Neural cell (in vitro differentiated cells): ENCODE measurements around the gene TNFRSF4. TPM values are rescaled to one million over a fixed set of nuclear protein-coding genes. Genes with fewer than 3 reads are reported as not detected.

Experiments
- H2AFZ ChIP-seq: fragments of 200-600, 300-800 bp; sonication (generic), shearing (Covaris generic); 2 replicates; pipeline ENCODE4 v1.6.0; 2014; ENCODE audit warnings: low read depth, mild to moderate bottlenecking, antibody characterized with exemption, low read length, moderate library complexity
- H3F3A ChIP-seq: fragments of 200-600 bp; shearing (Covaris generic); 2 replicates; pipeline ENCODE4 v1.6.1; 2016; ENCODE audit warnings: mild to moderate bottlenecking, moderate library complexity, mixed read lengths, antibody characterized with exemption, low read length; ENCODE audit not compliant: insufficient read depth, poor library complexity, severe bottlenecking
- H3K27ac ChIP-seq: fragments of 200-600, 300-800 bp; sonication (generic), shearing (Covaris generic); 2 replicates; pipeline ENCODE4 v1.5.1; 2014; ENCODE audit warnings: mild to moderate bottlenecking, low read length, moderate library complexity
- H3K27me3 ChIP-seq: fragments of 300-800, 200-600 bp; sonication (generic), shearing (Covaris generic); 2 replicates; pipeline ENCODE4 v1.6.0; 2014; ENCODE audit warnings: mild to moderate bottlenecking, low read depth, low read length, moderate library complexity; ENCODE audit not compliant: insufficient read depth
- H3K36me3 ChIP-seq: fragments of 300-800, 200-600 bp; sonication (generic), shearing (Covaris generic); 2 replicates; pipeline ENCODE4 v1.5.1; 2014; ENCODE audit warnings: mild to moderate bottlenecking, antibody characterized with exemption, low read length, moderate library complexity; ENCODE audit not compliant: insufficient read depth
- H3K4me2 ChIP-seq: fragments of 300-800, 200-600 bp; sonication (generic), shearing (Covaris generic); 2 replicates; pipeline ENCODE4 v1.6.0; 2014; ENCODE audit warnings: mild to moderate bottlenecking, low read length
- H3K4me3 ChIP-seq: fragments of 300-800, 200-600 bp; sonication (generic), shearing (Covaris generic); 2 replicates; pipeline ENCODE4 v1.5.1; 2014; ENCODE audit warnings: mild to moderate bottlenecking, low read length, moderate library complexity
- H3K79me2 ChIP-seq: fragments of 200-600 bp; shearing (Covaris generic); replicated peaks from 2 replicates; pipeline ENCODE4 v1.6.0; 2014; ENCODE audit warnings: mild to moderate bottlenecking, low read length, moderate library complexity; ENCODE audit not compliant: insufficient read depth
- H3K9ac ChIP-seq: fragments of 300-800, 200-600 bp; sonication (generic), shearing (Covaris generic); 2 replicates; pipeline ENCODE4 v1.6.1; 2016; ENCODE audit warnings: mild to moderate bottlenecking, low read length, mixed read lengths
- H3K9me2 ChIP-seq: fragments of 200-600 bp; shearing (Covaris generic); 2 replicates; pipeline ENCODE4 v1.6.1; 2016; ENCODE audit warnings: mild to moderate bottlenecking, low read length, mixed read lengths; ENCODE audit not compliant: insufficient read depth
- H3K9me3 ChIP-seq: fragments of 200-600, 300-800 bp; sonication (generic), shearing (Covaris generic); 2 replicates; pipeline ENCODE4 v1.6.1; 2016; ENCODE audit warnings: mild to moderate bottlenecking, mixed run types, low read length, moderate library complexity, mixed read lengths
- H4K20me1 ChIP-seq: fragments of 200-600 bp; shearing (Covaris generic); 2 replicates; pipeline ENCODE4 v1.6.1; 2016; ENCODE audit warnings: mild to moderate bottlenecking, mixed run types; ENCODE audit not compliant: insufficient read depth
- CTCF ChIP-seq: fragments of 450-650 bp; IDR thresholded peaks from 2 replicates; pipeline ENCODE4 v1.5.1; 2014; ENCODE audit warnings: antibody characterized with exemption, mild to moderate bottlenecking, moderate library complexity; ENCODE audit not compliant: poor library complexity, severe bottlenecking
- EP300 ChIP-seq: fragments of 450-650 bp; conservative IDR thresholded peaks from 2 replicates; pipeline ENCODE4 v1.6.1; 2014; ENCODE audit warnings: antibody characterized with exemption, mild to moderate bottlenecking, moderate library complexity; ENCODE audit not compliant: poor library complexity, severe bottlenecking
- EZH2 ChIP-seq: fragments of 200-600, 300-800 bp; shearing (Covaris generic), sonication (generic); IDR thresholded peaks from 2 replicates; pipeline ENCODE4 v1.6.1; 2014; ENCODE audit warnings: antibody characterized with exemption, low read length, borderline replicate concordance, mild to moderate bottlenecking; ENCODE audit not compliant: insufficient read depth, poor library complexity, severe bottlenecking
- MXI1 ChIP-seq: fragments of 450-650 bp; conservative IDR thresholded peaks from 2 replicates; pipeline ENCODE4 v1.6.1; 2014; ENCODE audit warnings: antibody characterized with exemption, mild to moderate bottlenecking; ENCODE audit not compliant: poor library complexity, severe bottlenecking
- POLR2AphosphoS5 ChIP-seq: IDR thresholded peaks from 2 replicates; pipeline ENCODE4 v1.6.1; 2012
- RAD21 ChIP-seq: fragments of 450-650 bp; conservative IDR thresholded peaks from 2 replicates; pipeline ENCODE4 v1.6.1; 2014; ENCODE audit warnings: antibody characterized with exemption, mild to moderate bottlenecking, moderate library complexity
- REST ChIP-seq: IDR thresholded peaks from 2 replicates; pipeline ENCODE4 v1.6.1; 2012; ENCODE audit warnings: borderline replicate concordance
- SMC3 ChIP-seq: fragments of 450-650 bp; conservative IDR thresholded peaks from 2 replicates; pipeline ENCODE4 v1.6.1; 2014; ENCODE audit warnings: antibody characterized with exemption, mild to moderate bottlenecking, moderate library complexity; ENCODE audit not compliant: poor library complexity
- TAF1 ChIP-seq: IDR thresholded peaks from 2 replicates; pipeline ENCODE4 v1.6.1; 2012; ENCODE audit warnings: low read depth
- polyA plus RNA-seq: library from polyadenylated mRNA; depleted of rRNA; stranded (reverse); fragments of >200 nt; gene quantifications from 2 replicates; pipeline ENCODE4 v1.2.3, GENCODE V29; 2014

Gene TNFRSF4
- polyA plus RNA-seq, 1 donor from 2014 or later: not detected

- H3K9me2 ChIP-seq: no peaks in the 10 kb centered on the region
- H3K36me3 ChIP-seq: no peaks in the 10 kb centered on the region
- H3K27me3 ChIP-seq: no peaks in the 10 kb centered on the region
- no peaks in the 10 kb centered on the region for H3K9me3 ChIP-seq
- no peak overlapping the region for H3K4me2 ChIP-seq
- H4K20me1 ChIP-seq: no peaks in the 10 kb centered on the region
- no peaks in the 10 kb centered on the region for H3F3A ChIP-seq
- H3K9ac ChIP-seq: no peak overlapping the region
- no peaks in the 10 kb centered on the region for H3K79me2 ChIP-seq
- no peak overlapping the region for H3K27ac ChIP-seq
- no peak overlapping the region for H2AFZ ChIP-seq
- TF ChIP-seq EZH2 (no peak), TAF1 (no peak), RAD21 (no peak), MXI1 (no peak), REST (no peak), SMC3 (no peak), CTCF (no peak), EP300 (no peak), POLR2AphosphoS5 (no peak)
- no peak overlapping the region for H3K4me3 ChIP-seq
Measured at GRCh38 chr1:1215080-1215676, 1.2 kb upstream of the TNFRSF4 start.

GRCh38 chr1:1212780-1213344 lies 1.1 kb downstream of the TNFRSF4 start:
- no peaks in the 10 kb centered on the region for H3K9me3 ChIP-seq

More at GRCh38 chr1:1212780-1213344, 1.1 kb downstream of the TNFRSF4 start:
- TF ChIP-seq RAD21 (no peak), TAF1 (no peak), EP300 (no peak), POLR2AphosphoS5 (no peak), EZH2 (no peak)
- Histone ChIP-seq H3K9me2 (no peaks in the 10 kb centered on the region), H3K27me3 (no peaks in the 10 kb centered on the region), H3K4me3 (no peak overlapping the region), H4K20me1 (no peaks in the 10 kb centered on the region), H3K4me2 (no peak overlapping the region), H3K79me2 (no peaks in the 10 kb centered on the region), H2AFZ (no peak overlapping the region), H3F3A (no peaks in the 10 kb centered on the region), H3K27ac (no peak overlapping the region), H3K9ac (no peak overlapping the region), H3K36me3 (no peaks in the 10 kb centered on the region)
